Measurements from ENCODE around the gene RARS2. TPM values are rescaled to one million over a fixed set of nuclear protein-coding genes. Genes with fewer than 3 reads are reported as not detected.

The RARS2 gene
- total RNA-seq, 1 experiment from 2014 or later: 32.0 TPM

DNA sequence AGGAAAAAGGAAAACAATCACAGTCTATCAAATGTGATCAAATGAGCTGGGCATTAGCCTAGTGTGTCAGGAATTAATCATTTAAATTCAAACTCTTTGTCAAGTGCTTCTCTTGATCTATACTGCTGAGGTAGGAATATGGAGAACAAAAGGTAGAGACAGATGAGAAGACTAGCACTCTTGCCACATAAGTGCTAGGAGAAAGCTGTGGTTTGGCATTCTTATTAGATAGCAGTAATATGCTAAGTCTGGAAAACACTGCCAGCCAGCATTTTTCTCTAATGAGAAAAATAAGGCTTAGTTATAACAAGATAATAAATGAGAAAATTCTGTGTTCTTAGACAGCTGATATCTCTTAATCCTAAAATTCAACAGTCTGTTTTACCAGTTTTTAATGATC is 39.1 kb upstream of the RARS2 start:
- intact Hi-C loops (cut with micrococcal nuclease; ENCODE audit: unreplicated experiment): no loop called here
- H3K9me3 ChIP-seq: no peaks in the 10 kb centered on the region
- CTCF ChIA-PET: no interaction called here

DNA sequence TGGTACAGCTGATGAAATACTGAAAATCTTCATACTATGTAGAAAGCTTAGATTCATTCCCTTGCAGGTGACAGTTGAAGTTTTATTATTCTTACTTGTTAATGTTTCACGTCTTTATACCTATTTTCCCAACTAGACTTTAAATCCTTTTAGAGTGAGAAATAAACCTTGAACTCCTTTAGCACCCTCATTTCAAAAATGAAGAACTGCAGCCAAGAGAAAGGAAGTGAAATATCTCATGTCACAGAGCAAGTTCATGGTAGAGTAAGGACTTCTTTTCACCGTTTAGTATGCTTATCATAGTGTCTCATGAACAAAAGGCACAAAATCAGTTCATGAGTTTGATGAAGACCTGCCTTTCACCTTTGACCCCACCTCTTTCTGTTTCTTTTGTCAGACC is 38.6 kb upstream of the RARS2 start:
- peaks cover 3% of the 10 kb centered on the region; the same call in 1 of the 2 replicates for H3K4me1 ChIP-seq
- CTCF ChIA-PET: no interaction called here
- H3K27ac Mint-ChIP-seq (ENCODE audit: unreplicated experiment): no peak overlapping the region
- no peak for DNase-seq
- no peaks in the 10 kb centered on the region for H3K9me3 Mint-ChIP-seq (ENCODE audit: unreplicated experiment)
- H3K36me3 Mint-ChIP-seq (ENCODE audit: insufficient read depth, unreplicated experiment): peaks cover 16% of the 10 kb centered on the region
- H3K4me3 Mint-ChIP-seq (ENCODE audit: unreplicated experiment): no peak overlapping the region
- POLR2A ChIA-PET: no interaction called here
- no peaks in the 10 kb centered on the region for H3K27me3 Mint-ChIP-seq (ENCODE audit: insufficient read depth, unreplicated experiment)
- no peaks in the 10 kb centered on the region for H3K27me3 ChIP-seq (replicated peaks; ENCODE audit: control insufficient read depth, insufficient read depth, low read length)
- TF ChIP-seq, protein P1, sequence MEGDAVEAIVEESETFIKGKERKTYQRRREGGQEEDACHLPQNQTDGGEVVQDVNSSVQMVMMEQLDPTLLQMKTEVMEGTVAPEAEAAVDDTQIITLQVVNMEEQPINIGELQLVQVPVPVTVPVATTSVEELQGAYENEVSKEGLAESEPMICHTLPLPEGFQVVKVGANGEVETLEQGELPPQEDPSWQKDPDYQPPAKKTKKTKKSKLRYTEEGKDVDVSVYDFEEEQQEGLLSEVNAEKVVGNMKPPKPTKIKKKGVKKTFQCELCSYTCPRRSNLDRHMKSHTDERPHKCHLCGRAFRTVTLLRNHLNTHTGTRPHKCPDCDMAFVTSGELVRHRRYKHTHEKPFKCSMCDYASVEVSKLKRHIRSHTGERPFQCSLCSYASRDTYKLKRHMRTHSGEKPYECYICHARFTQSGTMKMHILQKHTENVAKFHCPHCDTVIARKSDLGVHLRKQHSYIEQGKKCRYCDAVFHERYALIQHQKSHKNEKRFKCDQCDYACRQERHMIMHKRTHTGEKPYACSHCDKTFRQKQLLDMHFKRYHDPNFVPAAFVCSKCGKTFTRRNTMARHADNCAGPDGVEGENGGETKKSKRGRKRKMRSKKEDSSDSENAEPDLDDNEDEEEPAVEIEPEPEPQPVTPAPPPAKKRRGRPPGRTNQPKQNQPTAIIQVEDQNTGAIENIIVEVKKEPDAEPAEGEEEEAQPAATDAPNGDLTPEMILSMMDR (IDR thresholded peaks at IDR 0.05; ENCODE audit: insufficient read depth in 1 of 2, low read depth in 1 of 2, low read length in 1 of 2, severe bottlenecking in 1 of 2, unreplicated experiment in 1 of 2): no peak
- H3K4me3 ChIP-seq (ENCODE audit: low read depth, low read length): no peak overlapping the region
- intact Hi-C loops (cut with micrococcal nuclease; ENCODE audit: unreplicated experiment): no loop called here
- no peaks in the 10 kb centered on the region for H3K9me3 ChIP-seq
- peaks cover 2% of the 10 kb centered on the region for H3K4me1 Mint-ChIP-seq (ENCODE audit: low read depth, unreplicated experiment)
- no peaks in the 10 kb centered on the region for H3K36me3 ChIP-seq (ENCODE audit: control insufficient read depth, insufficient read depth, low read length)
- BruUV-seq (replicated peaks): no TSS peak

More for the DNA sequence above, 39.1 kb upstream of the RARS2 start:
- H3K36me3 ChIP-seq (ENCODE audit: control insufficient read depth, insufficient read depth, low read length): no peaks in the 10 kb centered on the region
- no peak overlapping the region for H3K4me3 ChIP-seq (ENCODE audit: low read depth, low read length)
- Mint-ChIP-seq H3K27ac (ENCODE audit: unreplicated experiment) (no peak overlapping the region), H3K36me3 (ENCODE audit: insufficient read depth, unreplicated experiment) (peaks cover 12% of the 10 kb centered on the region), H3K27me3 (ENCODE audit: insufficient read depth, unreplicated experiment) (no peaks in the 10 kb centered on the region), H3K9me3 (ENCODE audit: unreplicated experiment) (no peaks in the 10 kb centered on the region), H3K4me1 (ENCODE audit: low read depth, unreplicated experiment) (no peaks in the 10 kb centered on the region), H3K4me3 (ENCODE audit: unreplicated experiment) (no peak overlapping the region)
- no TSS peak for BruUV-seq (replicated peaks)
- no peaks in the 10 kb centered on the region for H3K4me1 ChIP-seq
- POLR2A ChIA-PET: no interaction called here
- TF ChIP-seq, protein P1 (IDR thresholded peaks at IDR 0.05; ENCODE audit: insufficient read depth in 1 of 2, low read depth in 1 of 2, low read length in 1 of 2, severe bottlenecking in 1 of 2, unreplicated experiment in 1 of 2): no peak
- DNase-seq: no peak
- no peaks in the 10 kb centered on the region for H3K27me3 ChIP-seq (replicated peaks; ENCODE audit: control insufficient read depth, insufficient read depth, low read length)

DNA sequence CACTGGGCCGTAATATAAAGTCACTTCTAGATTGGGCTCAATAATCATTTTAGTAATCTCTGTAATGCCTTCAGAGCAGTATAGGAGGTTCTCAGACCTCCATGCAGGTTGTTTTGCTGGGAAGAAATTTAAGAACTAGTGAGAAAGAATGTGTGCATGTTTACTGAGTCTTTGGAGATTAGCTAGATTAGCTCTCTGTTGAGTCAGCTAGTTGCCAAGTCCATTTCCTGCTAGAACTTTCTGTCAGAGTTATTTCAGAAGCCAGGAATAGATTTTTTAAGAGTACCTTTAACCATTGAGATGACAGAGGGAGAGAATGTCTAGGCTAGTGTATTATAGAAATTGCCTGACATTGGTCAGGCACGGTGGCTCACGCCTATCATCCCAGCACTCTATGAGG is 33.5 kb upstream of the RARS2 start:
- H3K36me3 ChIP-seq (ENCODE audit: control insufficient read depth, insufficient read depth, low read length): no peaks in the 10 kb centered on the region
- no peaks in the 10 kb centered on the region for H3K27me3 ChIP-seq (replicated peaks; ENCODE audit: control insufficient read depth, insufficient read depth, low read length)
- Mint-ChIP-seq H3K36me3 (ENCODE audit: insufficient read depth, unreplicated experiment) (peaks cover 14% of the 10 kb centered on the region), H3K27ac (ENCODE audit: unreplicated experiment) (no peak overlapping the region), H3K27me3 (ENCODE audit: insufficient read depth, unreplicated experiment) (no peaks in the 10 kb centered on the region), H3K4me3 (ENCODE audit: unreplicated experiment) (no peak overlapping the region), H3K9me3 (ENCODE audit: unreplicated experiment) (no peaks in the 10 kb centered on the region), H3K4me1 (ENCODE audit: low read depth, unreplicated experiment) (peaks cover 7% of the 10 kb centered on the region)
- TF ChIP-seq, protein P1 (IDR thresholded peaks at IDR 0.05; ENCODE audit: insufficient read depth in 1 of 2, low read depth in 1 of 2, low read length in 1 of 2, severe bottlenecking in 1 of 2, unreplicated experiment in 1 of 2): no peak
- CTCF ChIA-PET: no interaction called here
- peaks cover 7% of the 10 kb centered on the region; the same call in 1 of the 2 replicates for H3K4me1 ChIP-seq
- BruUV-seq (replicated peaks): no TSS peak
- H3K9me3 ChIP-seq: no peaks in the 10 kb centered on the region
- peak in 1 of 2 experiments; percentile 5 for DNase-seq
- H3K4me3 ChIP-seq (ENCODE audit: low read depth, low read length): no peak overlapping the region
- POLR2A ChIA-PET: no interaction called here
- intact Hi-C loops (cut with micrococcal nuclease; ENCODE audit: unreplicated experiment): no loop called here

Measured in Caco-2 (cell line).